Nucleus accumbens (tissue), 56 donors: Measurements from ENCODE around the gene MCRIP2.

Source experiments
- DNase-seq, 56 donors: peaks; one replicate each; lab custom pipeline; 2025; lab: John Stamatoyannopoulos, UW

The MCRIP2 gene

DNA sequence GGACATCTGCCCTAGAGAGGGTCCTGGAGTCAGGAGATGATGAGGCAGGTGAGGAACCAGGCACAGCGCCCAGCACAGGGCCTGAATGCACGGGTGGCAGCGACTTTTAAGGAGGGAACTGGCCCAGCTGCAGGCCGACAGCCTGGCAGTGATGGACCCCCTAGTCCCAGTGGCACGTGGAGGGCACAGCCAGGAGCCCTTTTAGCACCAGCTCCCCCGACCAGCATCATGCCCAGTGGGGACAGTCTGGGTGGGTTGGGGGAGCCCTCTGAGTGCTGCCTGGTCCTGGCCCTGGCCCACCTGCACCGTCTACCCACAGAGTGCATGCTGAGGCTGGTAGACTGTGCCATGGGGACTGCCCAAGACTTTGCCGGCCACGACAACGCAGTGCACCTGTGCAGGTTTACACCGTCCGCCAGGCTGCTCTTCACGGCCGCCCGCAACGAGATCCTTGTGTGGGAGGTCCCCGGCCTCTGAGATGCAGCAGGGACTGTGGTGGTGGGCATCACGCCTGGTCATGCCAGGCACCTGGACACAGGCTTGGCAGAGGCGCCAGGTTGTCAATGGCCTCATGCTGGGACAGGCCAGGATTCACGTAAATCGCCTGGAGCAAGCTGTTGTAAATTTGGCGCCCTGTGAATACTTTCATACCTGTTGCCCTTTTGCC is 25.6 kb downstream of the MCRIP2 start:
- DNase-seq: peak in 3 of 56 donors; percentile 29 to 47 (median 33)

- DNase-seq: peak in 55 of 56 donors; percentile 18 to 96 (median 84)
Measured at GRCh38 chr16:667780-668518, 26.3 kb downstream of the MCRIP2 start, which contains the start of gene RHOT2. Gene RHOT2, plus strand, starts transcription at chr16:668132. Its CDS starts 68 bp downstream, at chr16:668200.

GRCh38 chr16:668519-669171 is 27.0 kb downstream of the MCRIP2 start:
- DNase-seq: no peak

GRCh38 chr16:669666-670065 is 28.0 kb downstream of the MCRIP2 start:
- no peak for DNase-seq

- no peak for DNase-seq
Measured at GRCh38 chr16:670485-671352, 29.1 kb downstream of the MCRIP2 start.

GRCh38 chr16:671353-672131 is 29.9 kb downstream of the MCRIP2 start:
- no peak for DNase-seq

GRCh38 chr16:672371-672770 is 30.7 kb downstream of the MCRIP2 start:
- DNase-seq: no peak

- no peak for DNase-seq
Measured at GRCh38 chr16:672851-673250, 31.2 kb downstream of the MCRIP2 start.

GRCh38 chr16:673399-673991 is 31.9 kb downstream of the MCRIP2 start:
- DNase-seq: no peak

DNA sequence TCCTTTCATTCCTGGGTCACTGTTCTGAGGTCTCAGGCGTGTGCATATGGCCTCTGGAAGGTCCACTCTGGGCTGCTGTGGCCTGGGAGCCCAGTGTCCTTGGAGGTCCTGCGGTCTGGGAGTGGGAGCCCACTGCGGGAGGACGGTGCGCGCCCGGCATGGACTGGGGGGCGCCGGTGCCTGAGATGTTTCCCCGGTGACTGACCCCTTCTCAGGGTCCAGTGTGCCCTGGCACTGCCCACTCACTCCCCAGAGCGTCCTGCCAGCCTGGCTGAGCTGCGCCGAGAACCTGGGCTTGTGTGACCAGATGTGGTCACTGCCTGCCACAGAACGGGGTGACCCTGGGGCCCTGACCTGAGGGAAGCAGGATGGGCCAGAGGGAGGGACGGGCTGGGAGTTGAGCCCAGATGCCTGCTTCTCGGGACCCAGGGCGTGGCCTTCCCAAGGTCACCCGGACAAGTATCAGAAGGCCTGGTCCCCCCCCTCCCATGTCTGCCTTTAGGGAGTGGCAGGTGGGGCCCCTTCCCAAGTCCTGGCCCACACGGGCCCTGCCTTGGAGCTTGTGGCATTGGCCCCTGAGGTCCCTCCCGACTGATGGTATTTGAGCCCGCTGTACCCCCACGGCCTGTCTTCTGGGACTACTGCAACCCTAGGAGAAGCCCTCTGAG is 32.7 kb downstream of the MCRIP2 start:
- DNase-seq: no peak

GRCh38 chr16:674968-675883 is 33.6 kb downstream of the MCRIP2 start, which contains the start of gene RHBDL1:
Gene RHBDL1, plus strand, starts transcription at chr16:675671. Its CDS starts 120 bp downstream, at chr16:675791.
- DNase-seq: peak in 30 of 56 donors; percentile 7 to 76 (median 32)

GRCh38 chr16:675884-676564 is 34.4 kb downstream of the MCRIP2 start:
- peak in 3 of 56 donors; percentile 27 to 44 (median 31) for DNase-seq

- DNase-seq: no peak
Measured at GRCh38 chr16:676565-676902, 34.9 kb downstream of the MCRIP2 start.

DNA sequence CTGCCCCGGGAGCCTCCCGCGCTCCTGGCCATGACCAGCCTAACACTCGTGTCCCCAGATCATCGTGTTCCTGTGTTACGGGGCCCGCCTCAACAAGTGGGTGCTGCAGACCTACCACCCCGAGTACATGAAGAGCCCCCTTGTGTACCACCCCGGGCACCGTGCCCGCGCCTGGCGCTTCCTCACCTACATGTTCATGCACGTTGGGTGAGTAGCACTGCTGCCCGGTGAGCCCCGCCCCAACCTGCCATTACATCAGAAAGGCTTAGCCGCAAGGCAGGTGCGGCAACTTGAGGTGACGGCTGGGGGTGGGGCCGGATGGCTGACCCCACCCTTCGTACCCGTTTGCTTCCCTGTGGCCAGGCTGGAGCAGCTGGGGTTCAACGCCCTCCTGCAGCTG is 35.3 kb downstream of the MCRIP2 start:
- DNase-seq: no peak

DNA sequence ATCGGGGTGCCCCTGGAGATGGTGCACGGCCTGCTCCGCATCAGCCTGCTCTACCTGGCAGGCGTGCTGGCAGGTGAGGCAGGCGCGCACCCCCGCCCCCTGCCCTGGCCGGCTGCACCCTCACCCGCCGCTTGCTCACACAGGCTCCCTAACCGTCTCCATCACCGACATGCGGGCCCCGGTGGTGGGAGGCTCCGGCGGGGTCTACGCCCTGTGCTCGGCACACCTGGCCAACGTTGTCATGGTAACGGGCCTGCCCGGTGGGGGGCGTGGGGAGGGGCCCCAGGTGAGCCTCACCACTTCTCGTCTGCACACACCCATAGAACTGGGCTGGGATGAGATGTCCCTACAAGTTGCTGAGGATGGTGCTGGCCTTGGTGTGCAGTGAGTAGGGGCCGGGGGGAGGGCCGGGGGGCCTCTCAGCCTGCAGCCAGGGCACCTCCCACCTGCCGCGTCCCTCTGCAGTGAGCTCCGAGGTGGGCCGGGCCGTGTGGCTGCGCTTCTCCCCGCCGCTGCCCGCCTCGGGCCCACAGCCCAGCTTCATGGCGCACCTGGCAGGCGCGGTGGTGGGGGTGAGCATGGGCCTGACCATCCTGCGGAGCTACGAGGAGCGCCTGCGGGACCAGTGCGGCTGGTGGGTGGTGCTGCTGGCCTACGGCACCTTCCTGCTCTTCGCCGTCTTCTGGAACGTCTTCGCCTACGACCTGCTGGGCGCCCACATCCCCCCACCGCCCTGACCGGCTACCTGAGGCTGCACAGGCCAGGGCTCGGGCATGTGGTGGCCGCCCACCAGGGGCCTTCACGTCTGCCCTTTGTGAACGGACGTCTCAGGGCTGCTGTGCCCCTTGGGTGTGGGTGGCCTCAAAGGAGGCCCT is 35.9 kb downstream of the MCRIP2 start:
- no peak for DNase-seq
